Measurements from ENCODE around the gene TERT.
A peak's percentile ranks its signal among the peaks of the same experiment; 100 is the strongest.

TERT gene

GRCh38 chr5:1318659-1319251, 23.9 kb upstream of the TERT start:
- TF ChIP-seq ZFX (IDR thresholded peaks at IDR 0.05) (no peak), CTCF (conservative IDR thresholded peaks at IDR 0.05) (no peak)
- no peak overlapping the region for H3K27ac ChIP-seq

- no peak overlapping the region for H3K27ac ChIP-seq
- no peak for TF ChIP-seq CTCF (conservative IDR thresholded peaks at IDR 0.05)
- no peak for TF ChIP-seq ZFX (IDR thresholded peaks at IDR 0.05)
These were observed 23.2 kb upstream of the TERT start for GRCh38 chr5:1317921-1318565.

GRCh38 chr5:1316588-1317340, 21.9 kb upstream of the TERT start:
- H3K27ac ChIP-seq = peak overlapping the region; percentile 89
- TF ChIP-seq CTCF (conservative IDR thresholded peaks at IDR 0.05) = no peak
- TF ChIP-seq ZFX (IDR thresholded peaks at IDR 0.05) = no peak

GRCh38 chr5:1315709-1316587, 21.1 kb upstream of the TERT start:
- H3K27ac ChIP-seq = peak overlapping the region; percentile 89
- no peak for TF ChIP-seq ZFX (IDR thresholded peaks at IDR 0.05)
- no peak for TF ChIP-seq CTCF (conservative IDR thresholded peaks at IDR 0.05)

- TF ChIP-seq ZFX (IDR thresholded peaks at IDR 0.05) (no peak), CTCF (conservative IDR thresholded peaks at IDR 0.05) (no peak)
- peak overlapping the region; percentile 89 for H3K27ac ChIP-seq
These were observed 20.3 kb upstream of the TERT start for GRCh38 chr5:1315018-1315708.

GRCh38 chr5:1314564-1314982, 19.7 kb upstream of the TERT start:
- TF ChIP-seq CTCF (conservative IDR thresholded peaks at IDR 0.05) = no peak
- no peak for TF ChIP-seq ZFX (IDR thresholded peaks at IDR 0.05)
- peak overlapping the region; percentile 89 for H3K27ac ChIP-seq

Data from C4-2B (cell line).